Endothelial cell of umbilical vein (primary cell): ENCODE data around the gene FIS1. TPM values are rescaled to one million over a fixed set of nuclear protein-coding genes. Genes with fewer than 3 reads are reported as not detected.

Experiments
- BruUV-seq: library from RNA; stranded (reverse); fragments of 400-500 nt; replicated peaks from 2 replicates; lab custom pipeline; 2021; lab: Mats Ljungman, UMichigan
- CTCF ChIA-PET: fragments of 300-600, 350-600 bp; sonication (Branson Sonifier 250); formaldehyde crosslinking; loops from one replicate; lab custom pipeline; 2021; ENCODE audit warnings: antibody characterized with exemption, inconsistent platforms; lab: Charles Lee
- POLR2A ChIA-PET: fragments of 300-600, 350-600 bp; sonication (Branson Sonifier 250); formaldehyde crosslinking; loops from one replicate; lab custom pipeline; 2021; ENCODE audit warnings: antibody characterized with exemption, inconsistent platforms; lab: Charles Lee
- DNase-seq: peaks from one replicate; pipeline ENCODE4 v3.0.0-alpha.2; 2011; ENCODE audit warnings: low read depth, low spot score
- FAIRE-seq: peaks from 2 replicates; lab custom pipeline; 2011; peaks lifted over from hg19 to GRCh38; lab: Jason Lieb, UNC
- H2AFZ ChIP-seq: 2 replicates; pipeline ENCODE4 v1.6.0; 2012; ENCODE audit warnings: low read depth, low read length, control low read depth, inconsistent platforms
- H3K27ac ChIP-seq: 2 replicates; pipeline ENCODE4 v1.5.1; 2011; ENCODE audit warnings: low read depth, mild to moderate bottlenecking, control low read depth, low read length, moderate library complexity; ENCODE audit not compliant: insufficient read depth
- H3K27me3 ChIP-seq, 2 experiments: 2 replicates each; pipeline versions ENCODE4 v1.6.0 to v1.6.1; 2011; ENCODE audit warnings: low read length in 2 of 2, mixed read lengths in 1 of 2; ENCODE audit not compliant: control insufficient read depth in 2 of 2, insufficient read depth in 2 of 2
- H3K36me3 ChIP-seq, 2 experiments: 2 replicates in 1 of 2; 3 replicates in 1 of 2; pipeline ENCODE4 v1.5.1; 2011; ENCODE audit warnings: low read length in 2 of 2, mild to moderate bottlenecking in 1 of 2, moderate library complexity in 1 of 2; ENCODE audit not compliant: control insufficient read depth in 2 of 2, insufficient read depth in 2 of 2; ENCODE audit errors: extremely low read depth in 1 of 2
- H3K4me1 ChIP-seq: 3 replicates; pipeline ENCODE4 v1.5.1; 2011; ENCODE audit warnings: mild to moderate bottlenecking, low read length; ENCODE audit not compliant: control insufficient read depth, insufficient read depth; ENCODE audit errors: extremely low read depth
- H3K4me2 ChIP-seq: 2 replicates; pipeline ENCODE4 v1.6.1; 2011; ENCODE audit warnings: low read length, control low read depth, mixed read lengths; ENCODE audit not compliant: insufficient read depth
- H3K4me3 ChIP-seq, 3 experiments: fragments of 200-600 bp in 1 of 3; sonication (generic), shearing (Covaris generic) in 1 of 3; replicated peaks in 1 of 3; 2 replicates each; pipeline ENCODE4 v1.5.1; 2011 to 2016; ENCODE audit warnings: control low read depth in 3 of 3, low read length in 3 of 3, mild to moderate bottlenecking in 2 of 3, inconsistent platforms in 1 of 3, low read depth in 1 of 3, moderate library complexity in 1 of 3; ENCODE audit not compliant: insufficient read depth in 1 of 3
- H3K79me2 ChIP-seq: 2 replicates; pipeline ENCODE4 v1.6.0; 2012; ENCODE audit warnings: low read length, inconsistent platforms; ENCODE audit not compliant: control insufficient read depth, insufficient read depth
- H3K9ac ChIP-seq: replicated peaks from 2 replicates; pipeline ENCODE3; 2011; ENCODE audit warnings: low read length, control low read depth; ENCODE audit not compliant: insufficient read depth; ENCODE audit errors: extremely low read depth
- H3K9me1 ChIP-seq: replicated peaks from 3 replicates; pipeline ENCODE4 v1.6.0; 2011; ENCODE audit warnings: mild to moderate bottlenecking, low read length; ENCODE audit not compliant: control insufficient read depth, insufficient read depth; ENCODE audit errors: extremely low read depth
- H3K9me3 ChIP-seq: replicated peaks from 2 replicates; pipeline ENCODE4 v1.5.1; 2012; ENCODE audit warnings: low read length, inconsistent platforms; ENCODE audit not compliant: control insufficient read depth, insufficient read depth
- H4K20me1 ChIP-seq: replicated peaks from 2 replicates; pipeline ENCODE3; 2011; ENCODE audit warnings: mild to moderate bottlenecking, low read length; ENCODE audit not compliant: control insufficient read depth, insufficient read depth; ENCODE audit errors: extremely low read depth
- EZH2 ChIP-seq: IDR thresholded peaks from 2 replicates; pipeline ENCODE4 v1.6.1; 2012; ENCODE audit warnings: borderline replicate concordance, low read depth, mild to moderate bottlenecking, moderate library complexity, low read length, inconsistent platforms; ENCODE audit not compliant: severe bottlenecking
- FOS ChIP-seq: IDR thresholded peaks from 2 replicates; pipeline ENCODE4 v1.6.1; 2011; ENCODE audit warnings: mild to moderate bottlenecking, low read length, moderate library complexity, borderline replicate concordance; ENCODE audit not compliant: insufficient read depth
- GATA2 ChIP-seq: IDR thresholded peaks from 2 replicates; pipeline ENCODE4 v1.7.0; 2011; ENCODE audit warnings: low read depth, mild to moderate bottlenecking, moderate library complexity, mixed read lengths, low read length; ENCODE audit not compliant: insufficient read length, insufficient read depth
- JUN ChIP-seq: IDR thresholded peaks from 2 replicates; pipeline ENCODE4 v1.6.1; 2011; ENCODE audit warnings: borderline replicate concordance, low read depth; ENCODE audit not compliant: insufficient read length, insufficient read depth
- MYC ChIP-seq: IDR thresholded peaks from one replicate; pipeline ENCODE4 v1.6.1; 2011; ENCODE audit warnings: mild to moderate bottlenecking, low read depth, low read length
- POLR2A ChIP-seq: IDR thresholded peaks from 2 replicates; pipeline ENCODE4 v1.6.1; 2012; ENCODE audit warnings: low read depth, mild to moderate bottlenecking, control low read depth, low read length
- POLR2AphosphoS5 ChIP-seq: IDR thresholded peaks from 2 replicates; pipeline ENCODE4 v1.6.1; 2012; ENCODE audit warnings: low read depth, mild to moderate bottlenecking, control low read depth, low read length, moderate library complexity; ENCODE audit not compliant: insufficient read depth
- dilution Hi-C: fragments of 300-500 bp; cut with MboI; formaldehyde crosslinking; loops from one replicate; pipeline ENCODE4 v1.15.0; 2019; ENCODE audit warnings: low sequenced_read_pairs; ENCODE audit not compliant: extremely low pct_ligation_motif_present
- intact Hi-C: fragments of 100-400 bp; cut with micrococcal nuclease; formaldehyde crosslinking; loops from one replicate; pipeline ENCODE4 v1.10.0; 2022
- polyA plus RNA-seq, 4 experiments: library from polyadenylated mRNA; depleted of rRNA in 3 of 4; stranded (reverse) in 3 of 4; unstranded in 1 of 4; fragments of >200 nt; gene quantifications; 2 replicates each; pipeline versions ENCODE4 v1.2.1 to v1.2.3, GENCODE V29; 2011 to 2012; ENCODE audit warnings: missing spikeins in 1 of 4
- total RNA-seq: library from RNA; stranded (reverse); gene quantifications from 2 replicates; pipeline ENCODE4 v1.2.3, GENCODE V29; 2021
- TF ChIP-seq, protein P1 (sequence below), 2 donors: IDR thresholded peaks; 1 replicate in 1 of 2; 2 replicates in 1 of 2; pipeline ENCODE4 v1.5.1; 2011; ENCODE audit warnings: low read length in 2 of 2, mild to moderate bottlenecking in 2 of 2, moderate library complexity in 2 of 2, control low read depth in 1 of 2, inconsistent platforms in 1 of 2, low read depth in 1 of 2; ENCODE audit not compliant: insufficient read depth in 1 of 2; ENCODE audit errors: extremely low read depth in 1 of 2
- TF ChIP-seq, protein P2 (sequence below): IDR thresholded peaks from 2 replicates; pipeline ENCODE4 v1.6.1; 2011; ENCODE audit not compliant: insufficient read depth, insufficient read length

FIS1 gene
- total and polyA plus RNA-seq, 2 donors (not counting 3 experiments of a cell fraction or from before 2014, with no cell fraction given): 132 to 330 TPM

DNA sequence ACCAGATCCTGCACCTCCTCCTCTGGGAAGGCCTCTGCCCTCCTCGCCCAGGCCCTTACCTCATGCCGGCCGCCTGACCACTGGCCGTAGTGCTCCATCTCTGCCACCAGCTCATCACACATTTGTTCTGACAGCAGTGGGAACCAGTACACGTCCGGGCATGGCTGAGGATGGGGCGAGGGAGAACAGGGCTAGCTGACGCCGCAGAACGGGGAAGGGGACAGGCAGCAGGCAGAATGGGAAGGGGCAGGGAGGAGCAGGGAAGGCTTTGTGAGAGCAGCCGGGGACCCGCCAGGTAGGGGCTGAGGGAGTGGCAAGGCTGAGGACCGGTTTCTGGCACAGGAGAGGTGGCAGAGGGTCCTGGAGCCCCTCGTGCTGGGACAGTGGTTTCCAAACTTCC lies 36.1 kb downstream of the FIS1 start:
- H3K27me3 ChIP-seq: no peaks in the 10 kb centered on the region
- H3K4me2 ChIP-seq: no peak overlapping the region
- ChIA-PET POLR2A (interaction anchor here (1.1 kb wide), 1 partner anchor 8 kb away, joined by 3 read pairs; the partner anchor contains the start of gene PLOD3), CTCF (interaction anchor here (1.2 to 1.7 kb wide), 3 partner anchors 9 to 74 kb away, joined by 3 to 6 read pairs (median 4); partner anchors contain the start of gene PLOD3)
- FAIRE-seq (no peak), DNase-seq (no peak)
- no peak overlapping the region for H3K4me3 ChIP-seq
- dilution Hi-C loops (no loop called here), intact Hi-C loops (no loop called here)
- no peaks in the 10 kb centered on the region for H3K9me3 ChIP-seq
- no peak overlapping the region for H3K27ac ChIP-seq
- no TSS peak for BruUV-seq
- H2AFZ ChIP-seq: no peak overlapping the region
- no peaks in the 10 kb centered on the region for H3K9me1 ChIP-seq
- H3K4me1 ChIP-seq: no peaks in the 10 kb centered on the region
- H3K36me3 ChIP-seq: peaks cover 11 to 39% of the 10 kb centered on the region in 2 experiments
- no peaks in the 10 kb centered on the region for H3K79me2 ChIP-seq
- H4K20me1 ChIP-seq: no peaks in the 10 kb centered on the region
- TF ChIP-seq FOS (no peak), POLR2AphosphoS5 (no peak), POLR2A (no peak), GATA2 (no peak), JUN (no peak), EZH2 (no peak), MYC (no peak)
- TF ChIP-seq, protein P1, sequence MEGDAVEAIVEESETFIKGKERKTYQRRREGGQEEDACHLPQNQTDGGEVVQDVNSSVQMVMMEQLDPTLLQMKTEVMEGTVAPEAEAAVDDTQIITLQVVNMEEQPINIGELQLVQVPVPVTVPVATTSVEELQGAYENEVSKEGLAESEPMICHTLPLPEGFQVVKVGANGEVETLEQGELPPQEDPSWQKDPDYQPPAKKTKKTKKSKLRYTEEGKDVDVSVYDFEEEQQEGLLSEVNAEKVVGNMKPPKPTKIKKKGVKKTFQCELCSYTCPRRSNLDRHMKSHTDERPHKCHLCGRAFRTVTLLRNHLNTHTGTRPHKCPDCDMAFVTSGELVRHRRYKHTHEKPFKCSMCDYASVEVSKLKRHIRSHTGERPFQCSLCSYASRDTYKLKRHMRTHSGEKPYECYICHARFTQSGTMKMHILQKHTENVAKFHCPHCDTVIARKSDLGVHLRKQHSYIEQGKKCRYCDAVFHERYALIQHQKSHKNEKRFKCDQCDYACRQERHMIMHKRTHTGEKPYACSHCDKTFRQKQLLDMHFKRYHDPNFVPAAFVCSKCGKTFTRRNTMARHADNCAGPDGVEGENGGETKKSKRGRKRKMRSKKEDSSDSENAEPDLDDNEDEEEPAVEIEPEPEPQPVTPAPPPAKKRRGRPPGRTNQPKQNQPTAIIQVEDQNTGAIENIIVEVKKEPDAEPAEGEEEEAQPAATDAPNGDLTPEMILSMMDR (IDR thresholded peaks at IDR 0.05; ENCODE audit: extremely low read depth in 1 of 2, insufficient read depth in 1 of 2, low read depth in 1 of 2, low read length in 2 of 2): no peak
- TF ChIP-seq, protein P2, sequence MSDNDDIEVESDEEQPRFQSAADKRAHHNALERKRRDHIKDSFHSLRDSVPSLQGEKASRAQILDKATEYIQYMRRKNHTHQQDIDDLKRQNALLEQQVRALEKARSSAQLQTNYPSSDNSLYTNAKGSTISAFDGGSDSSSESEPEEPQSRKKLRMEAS: no peak
- H3K9ac ChIP-seq: no peak overlapping the region
